Central memory CD8-positive, alpha-beta T cell (primary cell): ENCODE data around the gene KPNA6.
A peak's percentile ranks its signal among the peaks of the same experiment; 100 is the strongest.

Experiments
- ATAC-seq: fragments of 150-1000 bp; cut with Tn5 transposase; replicated peaks from 2 replicates; pipeline ENCODE4 v1.10.0; 2022; ENCODE audit warnings: mild to moderate bottlenecking, moderate FRiP score, moderate number of reproducible peaks; ENCODE audit not compliant: poor library complexity, severe bottlenecking; ENCODE audit errors: extremely low read depth
- DNase-seq, 2 donors: peaks; one replicate each; pipeline ENCODE4 v3.0.0; 2021; ENCODE audit warnings: low spot score in 2 of 2
- H3K27ac Mint-ChIP-seq: one replicate; pipeline ENCODE4 v1.8.0; 2022; ENCODE audit warnings: low read depth, mild to moderate bottlenecking, moderate library complexity, mixed read lengths
- H3K27me3 Mint-ChIP-seq: one replicate; pipeline ENCODE4 v1.8.0; 2022; ENCODE audit warnings: mixed read lengths
- H3K36me3 Mint-ChIP-seq: one replicate; pipeline ENCODE4 v1.8.0; 2022; ENCODE audit warnings: mild to moderate bottlenecking, moderate library complexity, mixed read lengths; ENCODE audit not compliant: insufficient read depth
- H3K4me1 Mint-ChIP-seq: one replicate; pipeline ENCODE4 v1.8.0; 2022; ENCODE audit warnings: mixed read lengths
- H3K4me3 Mint-ChIP-seq: one replicate; pipeline ENCODE4 v1.8.0; 2022; ENCODE audit warnings: mild to moderate bottlenecking, moderate library complexity, mixed read lengths
- H3K9me3 Mint-ChIP-seq: one replicate; pipeline ENCODE4 v1.8.0; 2022; ENCODE audit warnings: mixed read lengths

KPNA6 gene

DNA sequence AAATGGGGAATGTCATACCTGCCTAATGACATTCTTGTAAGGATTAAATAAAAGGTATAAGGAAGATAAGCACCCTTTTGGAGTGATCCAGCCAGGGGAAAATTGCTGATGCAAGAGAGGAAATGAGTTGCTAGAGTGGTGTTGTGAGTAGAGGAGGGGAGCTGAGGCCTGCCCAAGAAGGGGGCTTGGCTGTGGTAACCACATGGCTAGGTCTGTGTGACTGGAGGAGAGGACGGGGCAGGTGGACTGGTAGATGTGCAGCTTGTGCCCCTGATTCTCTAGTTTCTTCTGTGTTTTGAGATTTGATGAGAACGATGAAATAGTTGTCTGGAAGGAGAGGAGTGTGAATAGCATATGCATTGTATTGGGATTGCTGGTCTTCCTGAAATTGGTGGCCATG, 78.2 kb downstream of the KPNA6 start:
- peaks cover 57% of the 10 kb centered on the region for H3K36me3 Mint-ChIP-seq
- no peak for DNase-seq
- no peak overlapping the region for H3K4me3 Mint-ChIP-seq
- no peaks in the 10 kb centered on the region for H3K27me3 Mint-ChIP-seq
- no peaks in the 10 kb centered on the region for H3K9me3 Mint-ChIP-seq
- ATAC-seq = no peak
- H3K4me1 Mint-ChIP-seq = peaks cover 37% of the 10 kb centered on the region
- H3K27ac Mint-ChIP-seq = no peak overlapping the region

DNA sequence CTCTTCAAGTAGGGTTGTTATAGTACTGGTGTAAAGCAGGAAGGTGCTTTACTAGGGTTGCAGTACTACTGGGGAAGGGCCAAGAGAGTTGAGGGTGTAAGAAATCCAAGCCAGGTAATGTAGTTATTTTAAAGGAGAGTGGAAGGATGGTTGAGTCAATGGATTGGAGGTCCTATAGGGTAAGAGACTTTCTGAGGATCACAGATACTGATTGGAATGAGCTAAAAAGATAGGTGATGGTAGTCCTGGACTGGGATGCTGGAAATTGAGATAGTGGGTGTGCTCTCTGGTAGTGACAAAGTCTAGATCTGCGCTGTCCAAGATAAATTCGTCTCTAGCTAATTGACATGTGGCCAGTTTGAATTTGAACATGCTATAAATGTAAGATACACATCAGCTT, 78.6 kb downstream of the KPNA6 start:
- peaks cover 57% of the 10 kb centered on the region for H3K36me3 Mint-ChIP-seq
- DNase-seq (no peak), ATAC-seq (no peak)
- H3K27ac Mint-ChIP-seq = no peak overlapping the region
- no peak overlapping the region for H3K4me3 Mint-ChIP-seq
- peaks cover 33% of the 10 kb centered on the region for H3K4me1 Mint-ChIP-seq
- no peaks in the 10 kb centered on the region for H3K27me3 Mint-ChIP-seq
- no peaks in the 10 kb centered on the region for H3K9me3 Mint-ChIP-seq

DNA sequence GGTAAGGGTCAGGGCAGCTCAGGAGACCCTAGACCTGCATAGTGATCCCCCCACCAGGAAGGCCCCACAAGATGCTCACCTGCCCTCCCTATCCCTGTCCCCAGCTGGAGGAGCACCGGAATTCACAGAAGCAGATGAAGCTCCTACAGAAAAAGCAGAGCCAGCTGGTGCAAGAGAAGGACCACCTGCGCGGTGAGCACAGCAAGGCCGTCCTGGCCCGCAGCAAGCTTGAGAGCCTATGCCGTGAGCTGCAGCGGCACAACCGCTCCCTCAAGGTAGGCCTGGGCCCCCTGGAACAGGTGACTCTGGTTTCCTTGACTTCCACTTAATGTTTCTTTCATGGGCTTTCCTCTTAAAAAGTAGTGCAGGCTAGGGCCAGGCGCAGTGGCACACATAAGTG, 80.0 kb downstream of the KPNA6 start:
- no peaks in the 10 kb centered on the region for H3K27me3 Mint-ChIP-seq
- no peak overlapping the region for H3K4me3 Mint-ChIP-seq
- DNase-seq (no peak), ATAC-seq (no peak)
- no peak overlapping the region for H3K27ac Mint-ChIP-seq
- H3K4me1 Mint-ChIP-seq = peaks cover 30% of the 10 kb centered on the region
- no peaks in the 10 kb centered on the region for H3K9me3 Mint-ChIP-seq
- peaks cover 65% of the 10 kb centered on the region for H3K36me3 Mint-ChIP-seq

DNA sequence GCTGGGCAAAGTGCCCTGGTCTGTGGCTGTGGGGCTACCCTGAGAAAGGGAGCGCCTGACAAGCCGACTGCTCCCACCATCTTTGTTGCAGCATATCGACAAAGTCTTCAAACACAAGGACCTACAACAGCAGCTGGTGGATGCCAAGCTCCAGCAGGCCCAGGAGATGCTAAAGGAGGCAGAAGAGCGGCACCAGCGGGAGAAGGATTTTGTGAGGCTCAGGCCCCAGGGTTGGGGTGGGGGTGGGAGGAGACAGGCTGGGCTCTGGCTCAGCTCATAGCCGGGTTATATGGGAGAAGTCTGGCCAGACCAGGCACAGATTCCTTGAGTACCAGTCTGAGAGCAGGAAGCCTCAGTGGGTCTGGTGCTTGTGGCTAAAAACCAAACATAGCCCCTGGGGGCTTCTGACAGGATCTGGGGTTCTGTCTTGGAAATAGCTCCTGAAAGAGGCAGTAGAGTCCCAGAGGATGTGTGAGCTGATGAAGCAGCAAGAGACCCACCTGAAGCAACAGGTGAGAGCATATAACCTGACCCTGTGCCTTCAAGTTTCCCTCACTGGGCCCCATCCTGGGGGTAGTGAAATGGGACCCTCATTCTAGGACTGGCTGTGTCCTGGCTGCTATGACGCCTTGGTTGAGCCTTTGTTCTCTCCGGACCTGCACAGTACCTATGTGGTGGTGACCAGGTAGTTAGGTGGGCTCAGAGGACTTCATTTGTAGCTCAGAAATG, 84.5 kb downstream of the KPNA6 start:
- Mint-ChIP-seq H3K4me1 (peaks cover 31% of the 10 kb centered on the region), H3K27ac (no peak overlapping the region), H3K36me3 (peaks cover 71% of the 10 kb centered on the region), H3K4me3 (no peak overlapping the region), H3K27me3 (no peaks in the 10 kb centered on the region), H3K9me3 (no peaks in the 10 kb centered on the region)
- DNase-seq = no peak
- no peak for ATAC-seq

DNA sequence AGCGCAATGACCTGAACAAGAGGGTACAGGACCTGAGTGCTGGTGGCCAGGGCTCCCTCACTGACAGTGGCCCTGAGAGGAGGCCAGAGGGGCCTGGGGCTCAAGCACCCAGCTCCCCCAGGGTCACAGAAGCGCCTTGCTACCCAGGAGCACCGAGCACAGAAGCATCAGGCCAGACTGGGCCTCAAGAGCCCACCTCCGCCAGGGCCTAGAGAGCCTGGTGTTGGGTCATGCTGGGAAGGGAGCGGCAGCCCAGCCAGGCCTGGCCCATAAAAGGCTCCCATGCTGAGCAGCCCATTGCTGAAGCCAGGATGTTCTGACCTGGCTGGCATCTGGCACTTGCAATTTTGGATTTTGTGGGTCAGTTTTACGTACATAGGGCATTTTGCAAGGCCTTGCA, 87.1 kb downstream of the KPNA6 start:
- Mint-ChIP-seq H3K36me3 (peaks cover 55% of the 10 kb centered on the region), H3K9me3 (no peaks in the 10 kb centered on the region), H3K4me1 (peaks cover 34% of the 10 kb centered on the region), H3K27ac (no peak overlapping the region), H3K4me3 (no peak overlapping the region), H3K27me3 (no peaks in the 10 kb centered on the region)
- ATAC-seq (no peak), DNase-seq (no peak)

DNA sequence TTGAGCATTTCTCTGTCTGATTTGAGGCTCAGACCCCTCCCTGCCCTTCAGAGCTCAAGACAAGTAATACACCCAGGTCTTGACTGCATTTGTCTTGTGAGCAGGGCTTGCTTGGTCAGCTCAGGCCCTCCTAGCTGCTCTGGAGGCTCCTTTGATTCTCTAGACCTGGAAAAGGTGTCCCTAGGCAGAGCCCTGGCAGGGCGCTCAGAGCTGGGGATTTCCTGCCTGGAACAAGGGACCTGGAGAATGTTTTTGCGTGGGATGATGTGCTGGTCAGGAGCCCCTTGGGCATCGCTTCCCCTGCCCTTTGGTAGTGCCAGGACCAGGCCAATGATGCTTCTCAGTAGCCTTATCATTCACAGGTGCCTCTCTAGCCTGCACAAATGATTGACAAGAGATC, 87.7 kb downstream of the KPNA6 start:
- DNase-seq (no peak), ATAC-seq (no peak)
- Mint-ChIP-seq H3K4me1 (peaks cover 39% of the 10 kb centered on the region), H3K9me3 (no peaks in the 10 kb centered on the region), H3K27ac (peak overlapping the region; percentile 41), H3K36me3 (peaks cover 52% of the 10 kb centered on the region), H3K4me3 (no peak overlapping the region), H3K27me3 (no peaks in the 10 kb centered on the region)

GRCh38 chr1:32195972-32196823, 88.3 kb downstream of the KPNA6 start:
- no peaks in the 10 kb centered on the region for H3K27me3 Mint-ChIP-seq
- ATAC-seq = peak; percentile 7
- H3K4me1 Mint-ChIP-seq = peaks cover 43% of the 10 kb centered on the region
- no peak for DNase-seq
- peak overlapping the region; percentile 69 for H3K4me3 Mint-ChIP-seq
- no peaks in the 10 kb centered on the region for H3K9me3 Mint-ChIP-seq
- peak overlapping the region; percentile 41 for H3K27ac Mint-ChIP-seq
- H3K36me3 Mint-ChIP-seq = peaks cover 45% of the 10 kb centered on the region

- ATAC-seq = no peak
Observed at GRCh38 chr1:32197074-32197473, 89.2 kb downstream of the KPNA6 start.

DNA sequence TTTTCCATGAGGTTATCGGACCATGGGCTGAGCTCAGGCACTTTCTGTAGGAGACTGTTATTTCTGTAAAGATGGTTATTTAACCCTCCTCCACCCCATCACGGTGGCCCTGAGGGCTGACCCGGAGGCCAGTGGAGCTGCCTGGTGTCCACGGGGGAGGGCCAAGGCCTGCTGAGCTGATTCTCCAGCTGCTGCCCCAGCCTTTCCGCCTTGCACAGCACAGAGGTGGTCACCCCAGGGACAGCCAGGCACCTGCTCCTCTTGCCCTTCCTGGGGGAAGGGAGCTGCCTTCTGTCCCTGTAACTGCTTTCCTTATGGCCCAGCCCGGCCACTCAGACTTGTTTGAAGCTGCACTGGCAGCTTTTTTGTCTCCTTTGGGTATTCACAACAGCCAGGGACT, 90.0 kb downstream of the KPNA6 start:
- H3K27me3 Mint-ChIP-seq = no peaks in the 10 kb centered on the region
- H3K4me3 Mint-ChIP-seq = no peak overlapping the region
- peaks cover 30% of the 10 kb centered on the region for H3K36me3 Mint-ChIP-seq
- H3K4me1 Mint-ChIP-seq = peaks cover 57% of the 10 kb centered on the region
- H3K9me3 Mint-ChIP-seq = no peaks in the 10 kb centered on the region
- DNase-seq (no peak), ATAC-seq (no peak)
- peak overlapping the region; percentile 67 for H3K27ac Mint-ChIP-seq

More at GRCh38 chr1:32197074-32197473, 89.2 kb downstream of the KPNA6 start:
- no peak for DNase-seq
- H3K4me3 Mint-ChIP-seq = no peak overlapping the region
- H3K9me3 Mint-ChIP-seq = no peaks in the 10 kb centered on the region
- peaks cover 36% of the 10 kb centered on the region for H3K36me3 Mint-ChIP-seq
- peak overlapping the region; percentile 67 for H3K27ac Mint-ChIP-seq
- H3K27me3 Mint-ChIP-seq = no peaks in the 10 kb centered on the region
- peaks cover 52% of the 10 kb centered on the region for H3K4me1 Mint-ChIP-seq

- peaks cover 54% of the 10 kb centered on the region for H3K4me1 Mint-ChIP-seq
- peaks cover 33% of the 10 kb centered on the region for H3K36me3 Mint-ChIP-seq
- H3K27me3 Mint-ChIP-seq = no peaks in the 10 kb centered on the region
- ATAC-seq (no peak), DNase-seq (no peak)
- H3K27ac Mint-ChIP-seq = peak overlapping the region; percentile 50
- no peaks in the 10 kb centered on the region for H3K9me3 Mint-ChIP-seq
- H3K4me3 Mint-ChIP-seq = peak overlapping the region; percentile 5
Observed at GRCh38 chr1:32198237-32199042, 90.6 kb downstream of the KPNA6 start.

GRCh38 chr1:32199043-32199716, 91.3 kb downstream of the KPNA6 start:
- Mint-ChIP-seq H3K4me1 (peaks cover 54% of the 10 kb centered on the region), H3K9me3 (no peaks in the 10 kb centered on the region), H3K27me3 (no peaks in the 10 kb centered on the region), H3K4me3 (no peak overlapping the region), H3K27ac (no peak overlapping the region), H3K36me3 (peaks cover 26% of the 10 kb centered on the region)
- ATAC-seq (no peak), DNase-seq (no peak)

- Mint-ChIP-seq H3K27ac (peak overlapping the region; percentile 96), H3K27me3 (no peaks in the 10 kb centered on the region), H3K4me1 (peaks cover 54% of the 10 kb centered on the region), H3K36me3 (peaks cover 22% of the 10 kb centered on the region), H3K9me3 (no peaks in the 10 kb centered on the region), H3K4me3 (peak overlapping the region; percentile 91)
- ATAC-seq = no peak
- no peak for DNase-seq
Observed at GRCh38 chr1:32199717-32200072, 91.8 kb downstream of the KPNA6 start.
